GM12878 (cell line): Measurements from ENCODE around the gene DAB2IP. TPM values are rescaled to one million over a fixed set of nuclear protein-coding genes. Genes with fewer than 3 reads are reported as not detected.

Source experiments
- ATAC-seq: fragments of 200-7000 bp; cut with Tn5 transposase; 3 replicates; pipeline ENCODE4 v1.9.1; 2020; ENCODE audit warnings: mild to moderate bottlenecking, moderate library complexity
- BruUV-seq: library from RNA; stranded (reverse); fragments of 400-500 nt; replicated peaks from 2 replicates; lab custom pipeline; 2021; lab: Mats Ljungman, UMichigan
- CTCF ChIA-PET: fragments of 300-600 bp; sonication (Branson Sonifier 250); formaldehyde crosslinking; extraction: SDS; loops from one replicate; lab custom pipeline; 2021; ENCODE audit warnings: inconsistent platforms; lab: Yijun Ruan, JAX
- POLR2A ChIA-PET: fragments of 350-600 bp; formaldehyde crosslinking; extraction: SDS; loops from one replicate; lab custom pipeline; 2021; ENCODE audit warnings: inconsistent platforms; lab: Charles Lee
- RAD21 ChIA-PET: fragments of 300-600 bp; sonication (Branson Sonifier 250); formaldehyde crosslinking; loops from one replicate; lab custom pipeline; 2023; ENCODE audit warnings: antibody characterized with exemption; ENCODE audit not compliant: unreplicated experiment; lab: Charles Lee
- SMC1A ChIA-PET: fragments of 300-600 bp; sonication (Branson Sonifier 250); formaldehyde crosslinking; loops from one replicate; lab custom pipeline; 2023; ENCODE audit not compliant: unreplicated experiment, uncharacterized antibody; lab: Charles Lee
- DNase-seq: peaks from one replicate; pipeline ENCODE4 v3.0.0-alpha.2; 2011; ENCODE audit warnings: low read depth, low spot score
- FAIRE-seq: peaks from 3 replicates; lab custom pipeline; 2011; peaks lifted over from hg19 to GRCh38; lab: Jason Lieb, UNC
- H2AFZ ChIP-seq: 2 replicates; pipeline ENCODE4 v1.6.0; 2011; ENCODE audit warnings: low read depth, low read length, control low read depth; ENCODE audit not compliant: control insufficient read depth
- H3K27ac ChIP-seq: 2 replicates; pipeline ENCODE4 v1.5.1; 2011; ENCODE audit warnings: control low read depth; ENCODE audit not compliant: control insufficient read depth, insufficient read depth
- H3K27me3 ChIP-seq, 2 experiments: replicated peaks in 1 of 2; 2 replicates each; pipeline versions ENCODE4 v1.6.0 to v1.6.1; 2011; ENCODE audit warnings: low read length in 1 of 2; ENCODE audit not compliant: control insufficient read depth in 2 of 2, insufficient read depth in 2 of 2
- H3K36me3 ChIP-seq, 2 experiments: 2 replicates each; pipeline ENCODE4 v1.5.1; 2011; ENCODE audit warnings: low read length in 1 of 2; ENCODE audit not compliant: control insufficient read depth in 2 of 2, insufficient read depth in 2 of 2
- H3K4me1 ChIP-seq: 2 replicates; pipeline ENCODE4 v1.6.1; 2011; ENCODE audit warnings: mild to moderate bottlenecking, low read length, moderate library complexity, mixed read lengths; ENCODE audit not compliant: control insufficient read depth, insufficient read depth
- H3K4me2 ChIP-seq: 2 replicates; pipeline ENCODE4 v1.6.0; 2011; ENCODE audit warnings: control low read depth; ENCODE audit not compliant: control insufficient read depth, insufficient read depth
- H3K4me3 ChIP-seq: fragments of 200-600 bp; sonication (generic); 2 replicates; pipeline ENCODE4 v1.5.1; 2016
- H3K79me2 ChIP-seq: 2 replicates; pipeline ENCODE4 v1.6.0; 2011; ENCODE audit warnings: low read length; ENCODE audit not compliant: control insufficient read depth, insufficient read depth
- H3K9ac ChIP-seq: 2 replicates; pipeline ENCODE4 v1.8.0; 2011; ENCODE audit warnings: low read length, control low read depth, mixed read lengths; ENCODE audit not compliant: control insufficient read depth, insufficient read depth
- H3K9me3 ChIP-seq: replicated peaks from 3 replicates; pipeline ENCODE4 v1.5.1; 2011; ENCODE audit warnings: mild to moderate bottlenecking, low read length; ENCODE audit not compliant: control insufficient read depth, insufficient read depth
- H4K20me1 ChIP-seq: 2 replicates; pipeline ENCODE4 v1.6.0; 2011; ENCODE audit not compliant: control insufficient read depth, insufficient read depth
- CREM ChIP-seq: IDR thresholded peaks from 2 replicates; pipeline ENCODE4 v1.6.1; 2014; ENCODE audit warnings: antibody characterized with exemption, low read depth
- HDAC2 ChIP-seq: fragments of 200-600 bp; sonication (generic); IDR thresholded peaks from 2 replicates; pipeline ENCODE4 v1.6.1; 2017
- HSF1 ChIP-seq: fragments of 150-350 bp; IDR thresholded peaks from 2 replicates; pipeline ENCODE4 v1.6.1; 2014; ENCODE audit warnings: mild to moderate bottlenecking, low read depth, low read length
- JUNB ChIP-seq: IDR thresholded peaks from 2 replicates; pipeline ENCODE4 v1.6.1; 2016; ENCODE audit warnings: antibody characterized with exemption, mild to moderate bottlenecking
- NFYA ChIP-seq: IDR thresholded peaks from 2 replicates; pipeline ENCODE4 v1.6.1; 2011; ENCODE audit warnings: low read depth, mild to moderate bottlenecking, low read length, improper control_type of control experiment, borderline replicate concordance
- NR2C2 ChIP-seq: IDR thresholded peaks from 2 replicates; pipeline ENCODE4 v1.6.1; 2011; ENCODE audit warnings: borderline replicate concordance, low read depth; ENCODE audit not compliant: control insufficient read depth, insufficient read length
- RELB ChIP-seq: fragments of 450-650 bp; IDR thresholded peaks from 2 replicates; pipeline ENCODE4 v1.6.1; 2017; ENCODE audit warnings: low read depth, mild to moderate bottlenecking, moderate library complexity
- REST ChIP-seq: IDR thresholded peaks from 2 replicates; pipeline ENCODE4 v1.6.1; 2012; ENCODE audit warnings: mild to moderate bottlenecking, low read depth, low read length
- YY1 ChIP-seq: IDR thresholded peaks from 2 replicates; pipeline ENCODE4 v1.6.1; 2011; ENCODE audit warnings: low read depth, mild to moderate bottlenecking, low read length
- WGBS: methylation state at CpG from one replicate; pipeline ENCODE4 v1.1.6; 2016; ENCODE audit warnings: low lambda C conversion rate; ENCODE audit not compliant: insufficient replicate concordance, insufficient coverage; ENCODE audit errors: missing lambda C conversion rate; 5-methylcytosine and 5-hydroxymethylcytosine counted together
- in situ Hi-C: fragments of 300-500 bp; cut with MboI; formaldehyde crosslinking; loops from 9 replicates; pipeline ENCODE4 v1.14.3; 2018; ENCODE audit warnings: mixed read lengths
- intact Hi-C: fragments of 100-400 bp; cut with micrococcal nuclease; formaldehyde crosslinking; loops from one replicate; pipeline ENCODE4 v1.14.2; 2022; ENCODE audit not compliant: unreplicated experiment
- polyA plus RNA-seq, 11 experiments: library from polyadenylated mRNA; depleted of rRNA in 4 of 11; unstranded in 6 of 11; stranded (reverse) in 5 of 11; fragments of >200 nt; fragmentation: Nextera tagmentation in 4 of 11; fragmentation: Illumina TruSeq in 1 of 11; extraction: Ambion mirVana in 4 of 11; extraction: Trizol in 1 of 11; gene quantifications; 1 replicate in 1 of 11; 2 replicates in 10 of 11; pipeline versions ENCODE4 v1.2.1 to v1.2.3, GENCODE V29; 2011 to 2016; ENCODE audit warnings: inconsistent platforms in 2 of 11, missing spikeins in 2 of 11, low read depth in 1 of 11
- total RNA-seq, 4 experiments: library from RNA; depleted of rRNA in 3 of 4; stranded (reverse); fragments of >200 nt in 3 of 4; fragmentation: Illumina TruSeq in 1 of 4; extraction: Trizol in 1 of 4; gene quantifications; 2 replicates each; pipeline versions ENCODE4 v1.2.1 to v1.2.3, GENCODE V29; 2013 to 2021

The DAB2IP gene
- total and polyA plus RNA-seq, 10 of the 15 experiments (the other 5 are each of a cell fraction or from before 2014, with no cell fraction given), result 0.03 to 0.38 (median 0.14) TPM; not detected in 6

GRCh38 chr9:121785673-121786542, 134.5 kb downstream of the DAB2IP start:
- ATAC-seq, result no peak
- H3K4me3 ChIP-seq, result no peak overlapping the region
- H2AFZ ChIP-seq, result no peak overlapping the region
- H3K36me3 ChIP-seq, result no peaks in the 10 kb centered on the region
- no peak overlapping the region for H3K4me2 ChIP-seq
- H3K9ac ChIP-seq, result no peak overlapping the region
- no peaks in the 10 kb centered on the region for H3K9me3 ChIP-seq
- H3K4me1 ChIP-seq, result no peaks in the 10 kb centered on the region
- WGBS, result 12% methylated on average over 9 of the region's 11 CpGs
- peaks cover 3 to 8% of the 10 kb centered on the region in 2 experiments; a peak in 3 of 4 replicates for H3K27me3 ChIP-seq
- no peaks in the 10 kb centered on the region for H3K79me2 ChIP-seq
- ChIA-PET CTCF (no interaction called here), POLR2A (no interaction called here), RAD21 (no interaction called here), SMC1A (no interaction called here)
- in situ Hi-C loops, result no loop called here
- BruUV-seq, result no TSS peak
- no peaks in the 10 kb centered on the region for H4K20me1 ChIP-seq
- H3K27ac ChIP-seq, result no peak overlapping the region
- TF ChIP-seq NR2C2, result no peak
- TF ChIP-seq RELB, result no peak
- TF ChIP-seq YY1, result no peak
- TF ChIP-seq REST, result no peak
- no peak for TF ChIP-seq CREM
- no peak for TF ChIP-seq JUNB
- no peak for TF ChIP-seq NFYA
- no peak for TF ChIP-seq HSF1
- no peak for TF ChIP-seq HDAC2
- FAIRE-seq, result no peak
- intact Hi-C loops, result no loop called here
- no peak for DNase-seq
